ENCODE data around the gene TOMM70.

- TF ChIP-seq, protein P1, sequence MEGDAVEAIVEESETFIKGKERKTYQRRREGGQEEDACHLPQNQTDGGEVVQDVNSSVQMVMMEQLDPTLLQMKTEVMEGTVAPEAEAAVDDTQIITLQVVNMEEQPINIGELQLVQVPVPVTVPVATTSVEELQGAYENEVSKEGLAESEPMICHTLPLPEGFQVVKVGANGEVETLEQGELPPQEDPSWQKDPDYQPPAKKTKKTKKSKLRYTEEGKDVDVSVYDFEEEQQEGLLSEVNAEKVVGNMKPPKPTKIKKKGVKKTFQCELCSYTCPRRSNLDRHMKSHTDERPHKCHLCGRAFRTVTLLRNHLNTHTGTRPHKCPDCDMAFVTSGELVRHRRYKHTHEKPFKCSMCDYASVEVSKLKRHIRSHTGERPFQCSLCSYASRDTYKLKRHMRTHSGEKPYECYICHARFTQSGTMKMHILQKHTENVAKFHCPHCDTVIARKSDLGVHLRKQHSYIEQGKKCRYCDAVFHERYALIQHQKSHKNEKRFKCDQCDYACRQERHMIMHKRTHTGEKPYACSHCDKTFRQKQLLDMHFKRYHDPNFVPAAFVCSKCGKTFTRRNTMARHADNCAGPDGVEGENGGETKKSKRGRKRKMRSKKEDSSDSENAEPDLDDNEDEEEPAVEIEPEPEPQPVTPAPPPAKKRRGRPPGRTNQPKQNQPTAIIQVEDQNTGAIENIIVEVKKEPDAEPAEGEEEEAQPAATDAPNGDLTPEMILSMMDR (IDR thresholded peaks at IDR 0.05): no peak
- no peak for TF ChIP-seq POLR2A (IDR thresholded peaks at IDR 0.05)
Measured at GRCh38 chr3:100423611-100424010, 22.7 kb upstream of the TOMM70 start.
